ENCODE data around the gene NTM.
"Not testable (repeated sequence)": the region's sequence is repeated elsewhere in the genome, so short reads cannot be mapped to it uniquely, and the experiment has no call there.

NTM gene

GRCh38 chr11:131491503-131491902 is 121.1 kb downstream of the NTM start:
- H3K4me3 Mint-ChIP-seq: no peak overlapping the region
- H3K27me3 Mint-ChIP-seq (ENCODE audit: low read depth): no peaks in the 10 kb centered on the region
- H3K4me1 Mint-ChIP-seq (ENCODE audit: low read depth): no peaks in the 10 kb centered on the region

GRCh38 chr11:131495423-131495822 is 125.0 kb downstream of the NTM start:
- no peak for DNase-seq (ENCODE audit: low spot score)
- Mint-ChIP-seq H3K36me3 (ENCODE audit: low read depth) (no peaks in the 10 kb centered on the region), H3K27ac (no peak overlapping the region), H3K9me3 (no peaks in the 10 kb centered on the region), H3K27me3 (ENCODE audit: low read depth) (no peaks in the 10 kb centered on the region), H3K4me3 (no peak overlapping the region), H3K4me1 (ENCODE audit: low read depth) (no peaks in the 10 kb centered on the region)

More at GRCh38 chr11:131491503-131491902, 121.1 kb downstream of the NTM start:
- no peak for DNase-seq (ENCODE audit: low spot score)
- Mint-ChIP-seq H3K36me3 (ENCODE audit: low read depth) (no peaks in the 10 kb centered on the region), H3K9me3 (no peaks in the 10 kb centered on the region), H3K27ac (no peak overlapping the region)

DNA sequence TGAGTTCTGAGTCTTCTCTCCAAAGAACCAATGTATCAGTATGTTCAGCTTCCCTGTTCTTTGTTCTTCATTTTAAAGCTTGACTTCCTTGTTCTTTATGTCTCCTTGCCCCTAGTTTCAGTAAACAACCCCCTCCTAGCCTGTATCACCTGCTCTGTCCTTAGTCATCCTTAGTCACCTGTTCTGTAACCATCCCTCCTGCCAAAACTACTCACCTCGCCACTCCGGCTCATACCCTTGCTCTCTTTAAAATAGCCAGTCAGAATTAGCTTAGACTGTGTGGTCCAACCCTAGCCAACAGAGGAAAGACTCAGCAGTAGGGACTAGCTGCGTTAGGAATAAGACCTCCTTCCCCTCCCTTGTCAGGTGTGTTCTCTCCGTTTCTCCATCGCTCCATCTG is 127.3 kb downstream of the NTM start:
- H3K4me1 Mint-ChIP-seq (ENCODE audit: low read depth); H3K27me3 Mint-ChIP-seq (ENCODE audit: low read depth); DNase-seq (ENCODE audit: low spot score); H3K4me3 Mint-ChIP-seq; H3K27ac Mint-ChIP-seq; H3K9me3 Mint-ChIP-seq; H3K36me3 Mint-ChIP-seq (ENCODE audit: low read depth): not testable (repeated sequence)

DNA sequence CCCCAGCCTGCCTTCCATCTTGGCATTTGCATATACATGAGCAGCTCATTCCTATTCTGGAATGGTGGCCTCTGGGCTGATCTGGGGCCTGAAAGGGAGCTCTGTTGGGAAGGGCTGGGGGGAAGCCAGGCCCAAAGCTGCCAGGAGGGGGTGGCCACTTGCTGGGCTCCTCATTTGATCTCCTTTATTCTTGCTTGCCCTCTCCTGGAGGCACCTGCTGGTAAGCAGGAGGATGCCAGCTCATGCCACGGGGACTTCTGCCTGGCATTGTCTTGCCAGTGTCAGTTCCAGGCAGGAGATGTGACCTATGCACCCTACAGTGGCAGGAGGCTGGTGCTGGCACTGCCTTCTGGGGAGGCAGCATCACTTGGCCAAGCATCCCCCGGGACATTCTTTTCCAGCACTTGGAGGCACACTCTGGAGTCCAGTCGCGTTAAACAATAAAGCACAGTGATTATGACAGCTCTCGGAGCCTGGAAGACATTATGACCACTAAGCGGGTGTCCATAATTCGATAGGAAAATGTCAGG is 128.3 kb downstream of the NTM start:
- Mint-ChIP-seq H3K36me3 (ENCODE audit: low read depth) (no peaks in the 10 kb centered on the region), H3K9me3 (no peaks in the 10 kb centered on the region), H3K4me3 (no peak overlapping the region), H3K4me1 (ENCODE audit: low read depth) (no peaks in the 10 kb centered on the region), H3K27me3 (ENCODE audit: low read depth) (no peaks in the 10 kb centered on the region), H3K27ac (no peak overlapping the region)
- no peak for DNase-seq (ENCODE audit: low spot score)

- H3K27me3 Mint-ChIP-seq (ENCODE audit: low read depth): no peaks in the 10 kb centered on the region
- H3K4me3 Mint-ChIP-seq: no peak overlapping the region
- H3K27ac Mint-ChIP-seq: no peak overlapping the region
- no peaks in the 10 kb centered on the region for H3K9me3 Mint-ChIP-seq
- H3K4me1 Mint-ChIP-seq (ENCODE audit: low read depth): no peaks in the 10 kb centered on the region
- H3K36me3 Mint-ChIP-seq (ENCODE audit: low read depth): no peaks in the 10 kb centered on the region
- no peak for DNase-seq (ENCODE audit: low spot score)
These were observed 128.8 kb downstream of the NTM start for GRCh38 chr11:131499199-131499598.

GRCh38 chr11:131503017-131503416 is 132.6 kb downstream of the NTM start:
- no peak overlapping the region for H3K4me3 Mint-ChIP-seq
- DNase-seq (ENCODE audit: low spot score): no peak
- H3K9me3 Mint-ChIP-seq: no peaks in the 10 kb centered on the region
- no peaks in the 10 kb centered on the region for H3K27me3 Mint-ChIP-seq (ENCODE audit: low read depth)
- H3K4me1 Mint-ChIP-seq (ENCODE audit: low read depth): no peaks in the 10 kb centered on the region
- H3K36me3 Mint-ChIP-seq (ENCODE audit: low read depth): no peaks in the 10 kb centered on the region
- no peak overlapping the region for H3K27ac Mint-ChIP-seq

GRCh38 chr11:131504199-131504949 is 134.0 kb downstream of the NTM start:
- no peaks in the 10 kb centered on the region for H3K4me1 Mint-ChIP-seq (ENCODE audit: low read depth)
- DNase-seq (ENCODE audit: low spot score): no peak
- H3K27me3 Mint-ChIP-seq (ENCODE audit: low read depth): no peaks in the 10 kb centered on the region
- H3K27ac Mint-ChIP-seq: no peak overlapping the region
- no peak overlapping the region for H3K4me3 Mint-ChIP-seq
- H3K36me3 Mint-ChIP-seq (ENCODE audit: low read depth): no peaks in the 10 kb centered on the region
- H3K9me3 Mint-ChIP-seq: no peaks in the 10 kb centered on the region

DNA sequence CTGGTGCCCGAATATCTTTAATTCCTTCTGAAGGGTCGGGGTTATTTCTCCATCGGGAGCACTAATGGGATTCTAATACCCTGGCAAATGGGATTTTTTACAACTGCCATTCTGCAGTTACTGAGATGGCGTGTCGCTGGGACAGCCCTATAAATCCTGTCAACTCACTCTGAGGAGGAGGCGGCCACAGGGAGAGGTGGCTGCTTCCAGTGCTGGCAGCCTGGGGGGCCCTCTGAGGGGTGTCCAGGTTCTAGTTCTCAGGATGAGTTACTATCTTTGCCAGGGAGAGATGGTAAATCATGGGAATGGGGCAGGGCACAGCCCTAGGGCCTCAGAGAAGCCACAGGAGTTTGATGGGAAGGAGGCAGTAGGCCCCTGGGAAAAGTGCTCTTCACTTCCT is 135.9 kb downstream of the NTM start:
- no peak overlapping the region for H3K27ac Mint-ChIP-seq

GRCh38 chr11:131510662-131511061 is 140.2 kb downstream of the NTM start:
- no peak for DNase-seq (ENCODE audit: low spot score)
- H3K4me1 Mint-ChIP-seq (ENCODE audit: low read depth): no peaks in the 10 kb centered on the region
- no peaks in the 10 kb centered on the region for H3K27me3 Mint-ChIP-seq (ENCODE audit: low read depth)
- no peak overlapping the region for H3K27ac Mint-ChIP-seq
- no peaks in the 10 kb centered on the region for H3K36me3 Mint-ChIP-seq (ENCODE audit: low read depth)
- no peaks in the 10 kb centered on the region for H3K9me3 Mint-ChIP-seq
- no peak overlapping the region for H3K4me3 Mint-ChIP-seq

More for the DNA sequence above, 135.9 kb downstream of the NTM start:
- H3K27me3 Mint-ChIP-seq (ENCODE audit: low read depth): no peaks in the 10 kb centered on the region
- no peak overlapping the region for H3K4me3 Mint-ChIP-seq
- DNase-seq (ENCODE audit: low spot score): no peak
- H3K36me3 Mint-ChIP-seq (ENCODE audit: low read depth): no peaks in the 10 kb centered on the region
- no peaks in the 10 kb centered on the region for H3K4me1 Mint-ChIP-seq (ENCODE audit: low read depth)
- H3K9me3 Mint-ChIP-seq: no peaks in the 10 kb centered on the region

GRCh38 chr11:131511794-131512193 is 141.4 kb downstream of the NTM start:
- H3K4me3 Mint-ChIP-seq: no peak overlapping the region
- no peaks in the 10 kb centered on the region for H3K9me3 Mint-ChIP-seq
- no peaks in the 10 kb centered on the region for H3K36me3 Mint-ChIP-seq (ENCODE audit: low read depth)
- no peak for DNase-seq (ENCODE audit: low spot score)
- no peaks in the 10 kb centered on the region for H3K27me3 Mint-ChIP-seq (ENCODE audit: low read depth)
- no peak overlapping the region for H3K27ac Mint-ChIP-seq
- no peaks in the 10 kb centered on the region for H3K4me1 Mint-ChIP-seq (ENCODE audit: low read depth)

- no peaks in the 10 kb centered on the region for H3K9me3 Mint-ChIP-seq
- no peaks in the 10 kb centered on the region for H3K36me3 Mint-ChIP-seq (ENCODE audit: low read depth)
- no peaks in the 10 kb centered on the region for H3K27me3 Mint-ChIP-seq (ENCODE audit: low read depth)
- H3K27ac Mint-ChIP-seq: no peak overlapping the region
- no peaks in the 10 kb centered on the region for H3K4me1 Mint-ChIP-seq (ENCODE audit: low read depth)
- H3K4me3 Mint-ChIP-seq: no peak overlapping the region
- DNase-seq (ENCODE audit: low spot score): no peak
These were observed 141.8 kb downstream of the NTM start for GRCh38 chr11:131512228-131512627.

GRCh38 chr11:131514062-131514461 is 143.6 kb downstream of the NTM start:
- Mint-ChIP-seq H3K36me3 (ENCODE audit: low read depth) (no peaks in the 10 kb centered on the region), H3K4me3 (no peak overlapping the region), H3K4me1 (ENCODE audit: low read depth) (no peaks in the 10 kb centered on the region), H3K9me3 (no peaks in the 10 kb centered on the region), H3K27me3 (ENCODE audit: low read depth) (no peaks in the 10 kb centered on the region), H3K27ac (no peak overlapping the region)
- DNase-seq (ENCODE audit: low spot score): no peak

DNA sequence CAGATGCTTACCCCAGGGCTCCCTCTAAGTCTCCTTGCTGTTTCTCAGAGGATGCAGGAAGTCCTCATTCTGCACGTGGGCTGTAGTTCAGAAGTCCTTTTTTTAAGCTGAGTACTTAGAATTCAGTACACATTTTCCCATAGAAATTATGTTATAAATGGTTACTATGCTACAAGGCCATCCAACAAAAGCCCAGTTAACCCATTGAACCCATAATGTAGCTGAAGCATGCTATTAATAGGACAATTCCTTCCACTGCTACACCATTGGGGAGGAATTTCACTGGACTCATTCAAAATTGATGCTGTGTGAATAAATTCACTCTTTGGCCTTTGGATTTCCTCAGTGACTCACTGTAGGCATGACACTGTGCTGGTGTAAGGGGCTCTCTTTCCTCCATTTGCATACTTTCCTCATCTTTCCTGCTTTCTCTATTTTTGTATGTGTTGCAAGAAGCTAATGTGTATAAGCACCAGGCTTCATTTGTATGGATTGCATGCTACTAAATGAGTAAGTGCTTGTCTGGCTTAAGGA is 148.0 kb downstream of the NTM start:
- Mint-ChIP-seq H3K27me3 (ENCODE audit: low read depth) (no peaks in the 10 kb centered on the region), H3K4me3 (no peak overlapping the region), H3K27ac (no peak overlapping the region), H3K4me1 (ENCODE audit: low read depth) (no peaks in the 10 kb centered on the region), H3K36me3 (ENCODE audit: low read depth) (no peaks in the 10 kb centered on the region), H3K9me3 (no peaks in the 10 kb centered on the region)
- DNase-seq (ENCODE audit: low spot score): no peak

- Mint-ChIP-seq H3K4me1 (ENCODE audit: low read depth) (no peaks in the 10 kb centered on the region), H3K36me3 (ENCODE audit: low read depth) (no peaks in the 10 kb centered on the region), H3K27me3 (ENCODE audit: low read depth) (no peaks in the 10 kb centered on the region), H3K9me3 (no peaks in the 10 kb centered on the region), H3K27ac (no peak overlapping the region), H3K4me3 (no peak overlapping the region)
- DNase-seq (ENCODE audit: low spot score): no peak
These were observed 152.4 kb downstream of the NTM start for GRCh38 chr11:131522851-131523250.

DNA sequence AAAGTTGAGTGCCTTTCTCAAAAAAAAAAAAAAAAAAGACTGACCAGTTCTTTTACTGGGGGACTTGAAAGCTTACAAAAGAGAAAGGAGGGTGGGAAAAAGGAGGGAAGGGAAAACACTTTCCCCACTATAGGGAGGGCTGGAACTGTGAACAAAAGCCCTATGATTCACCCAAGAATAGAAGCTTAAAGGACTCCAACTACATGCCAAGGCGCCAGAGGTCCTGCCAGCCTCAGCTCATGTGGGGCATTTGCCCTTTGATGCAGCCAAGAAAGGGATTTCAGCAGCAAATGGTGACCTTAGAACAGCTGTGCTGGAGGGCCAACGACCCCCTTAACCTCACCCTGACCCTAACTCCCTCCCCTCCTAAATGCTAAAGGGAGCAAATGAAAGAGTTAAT is 160.0 kb downstream of the NTM start:
- H3K9me3 Mint-ChIP-seq: no peaks in the 10 kb centered on the region
- H3K4me3 Mint-ChIP-seq: no peak overlapping the region
- no peak for DNase-seq (ENCODE audit: low spot score)
- no peaks in the 10 kb centered on the region for H3K27me3 Mint-ChIP-seq (ENCODE audit: low read depth)
- no peaks in the 10 kb centered on the region for H3K36me3 Mint-ChIP-seq (ENCODE audit: low read depth)
- H3K27ac Mint-ChIP-seq: no peak overlapping the region
- H3K4me1 Mint-ChIP-seq (ENCODE audit: low read depth): no peaks in the 10 kb centered on the region

Data from T-helper 2 cell treated with Interferon-gamma antibody and Interleukin-4, amounts not matched to agents 5 μg/mL and 100 μg/mL, for 36 hours (primary cell).